ENCODE measurements around the gene ADPRS.
A peak's percentile ranks its signal among the peaks of the same experiment; 100 is the strongest.

The ADPRS gene

GRCh38 chr1:36088577-36089392 lies at the start of gene ADPRS:
ADPRS (plus strand) TSS chr1:36088892; CDS start chr1:36088905, 13 bp downstream.
- FAIRE-seq: no peak

GRCh38 chr1:36040238-36040637 lies 48.5 kb upstream of the ADPRS start:
- FAIRE-seq: no peak

- no peak for FAIRE-seq
Observed at GRCh38 chr1:36051821-36052220, 36.9 kb upstream of the ADPRS start.

GRCh38 chr1:36053978-36054377 lies 34.7 kb upstream of the ADPRS start:
- no peak for FAIRE-seq

GRCh38 chr1:36055706-36056105 lies 33.0 kb upstream of the ADPRS start:
- FAIRE-seq: no peak

- no peak for FAIRE-seq
Observed at GRCh38 chr1:36062315-36062714, 26.4 kb upstream of the ADPRS start.

- peak; percentile 32 for FAIRE-seq
Observed at GRCh38 chr1:36067871-36068270, 20.8 kb upstream of the ADPRS start.

GRCh38 chr1:36068866-36069265 lies 19.8 kb upstream of the ADPRS start:
- no peak for FAIRE-seq

GRCh38 chr1:36070349-36070748 lies 18.3 kb upstream of the ADPRS start:
- FAIRE-seq: no peak

- FAIRE-seq: no peak
Observed at GRCh38 chr1:36076979-36077573, 11.6 kb upstream of the ADPRS start.

- no peak for FAIRE-seq
Observed at GRCh38 chr1:36080236-36080635, 8.5 kb upstream of the ADPRS start.

GRCh38 chr1:36080801-36081200 lies 7.9 kb upstream of the ADPRS start:
- no peak for FAIRE-seq

- no peak for FAIRE-seq
Observed at GRCh38 chr1:36081926-36082485, 6.7 kb upstream of the ADPRS start.

GRCh38 chr1:36083219-36083618 lies 5.5 kb upstream of the ADPRS start:
- FAIRE-seq: no peak

- FAIRE-seq: no peak
Observed at GRCh38 chr1:36083635-36084496, 4.8 kb upstream of the ADPRS start, which contains the start of gene TEKT2. TEKT2 (plus strand) TSS chr1:36084094; CDS start chr1:36084922, 828 bp downstream.

- no peak for FAIRE-seq
Observed at GRCh38 chr1:36084497-36085115, 4.1 kb upstream of the ADPRS start.

GRCh38 chr1:36085126-36085525 lies 3.6 kb upstream of the ADPRS start:
- FAIRE-seq: no peak

GRCh38 chr1:36085686-36086526 lies 2.8 kb upstream of the ADPRS start:
- FAIRE-seq: no peak

GRCh38 chr1:36086529-36087232 lies 2.0 kb upstream of the ADPRS start:
- no peak for FAIRE-seq

- no peak for FAIRE-seq
Observed at GRCh38 chr1:36087233-36088123, 1.2 kb upstream of the ADPRS start.

All from A204.1 (cell line).